Left lung (tissue), 8 donors: ENCODE measurements around the gene SOS1. TPM values are rescaled to one million over a fixed set of nuclear protein-coding genes. Genes with fewer than 3 reads are reported as not detected.

Experiments
- polyA plus RNA-seq, 6 donors: library from polyadenylated mRNA; unstranded; fragments of 120-200 nt; gene quantifications; one replicate each; pipeline ENCODE4 v1.2.1, GENCODE V29; 2013; ENCODE audit not compliant: insufficient read length in 6 of 6
- total RNA-seq, 2 donors: library from RNA; stranded (reverse); fragmentation: NEBNext Ultra II Directional; extraction: Animal tissue kit (Norgen Biotek cat#: 25700); gene quantifications; one replicate each; pipeline ENCODE4 v1.2.1, GENCODE V29; 2021
- donor health status: DM: no; HTN: yes; CAD: no.
- donor health status: DM: no; HTN: no; CAD: no.

The SOS1 gene
- total and polyA plus RNA-seq, 8 donors = 31.3 to 69.2 (median 60.7) TPM

Other genes starting within 250 kb of the SOS1 start
- gene DHX57, start 245.1 kb downstream of the SOS1 start, total RNA-seq = 10 to 100 TPM; 14.7 to 17.9 TPM
- gene DHX57, start 245.1 kb downstream of the SOS1 start, polyA plus RNA-seq = 10 to 100 TPM; 33.0 to 42.8 (median 40.3) TPM
- gene MORN2, start 245.1 kb downstream of the SOS1 start, total RNA-seq = 10 to 100 TPM; 14.8 to 15.1 TPM
- gene MORN2, start 245.1 kb downstream of the SOS1 start, polyA plus RNA-seq = 10 to 100 TPM; 28.0 to 36.9 (median 35.8) TPM
- 1 to 10 TPM in 1 of 2 donors, under 1 TPM in 1; 0.82 to 1.2 TPM for gene ARHGEF33, start 231.2 kb downstream of the SOS1 start, total RNA-seq
- gene ARHGEF33, start 231.2 kb downstream of the SOS1 start, polyA plus RNA-seq = 1 to 10 TPM; 2.4 to 4.1 (median 3.4) TPM
- gene CDKL4, start 122.9 kb upstream of the SOS1 start, total RNA-seq = under 1 TPM; 0.55 to 0.79 TPM
- 1 to 10 TPM in 5 of 6 donors, under 1 TPM in 1; 0.96 to 3.1 (median 1.2) TPM for gene CDKL4, start 122.9 kb upstream of the SOS1 start, polyA plus RNA-seq